Measurements from ENCODE around the gene NINJ2.

The NINJ2 gene

DNA sequence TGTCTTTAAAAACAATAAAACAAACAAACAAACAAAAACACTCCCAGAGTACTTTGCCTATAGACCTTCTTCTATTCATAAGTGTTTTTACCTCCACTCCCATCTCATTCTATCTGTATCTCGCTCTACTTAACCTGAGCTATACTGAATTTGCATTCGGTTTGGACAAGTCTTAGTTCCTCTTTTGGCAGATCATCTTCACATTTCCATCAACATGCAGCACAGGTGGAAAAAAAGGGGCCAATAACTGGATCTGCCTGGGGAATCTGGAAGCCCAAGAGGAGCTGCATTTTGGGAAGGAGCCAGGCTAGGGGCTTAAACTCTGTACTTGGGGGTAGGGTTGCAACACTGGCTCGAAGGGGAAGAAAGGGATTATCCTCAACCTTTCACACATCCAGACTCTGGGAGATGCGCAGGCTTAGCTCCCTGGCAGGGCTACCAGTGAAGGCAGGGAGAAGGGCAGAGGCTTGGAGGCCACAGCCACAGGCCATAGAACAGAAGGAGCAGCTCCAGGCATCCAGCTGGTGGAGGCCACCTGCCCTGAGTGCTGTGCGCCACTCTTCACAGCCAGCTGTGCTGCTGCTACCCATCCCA is 4.1 kb downstream of the NINJ2 start:
- H3K27ac ChIP-seq = no peak overlapping the region
- TF ChIP-seq, protein P1, sequence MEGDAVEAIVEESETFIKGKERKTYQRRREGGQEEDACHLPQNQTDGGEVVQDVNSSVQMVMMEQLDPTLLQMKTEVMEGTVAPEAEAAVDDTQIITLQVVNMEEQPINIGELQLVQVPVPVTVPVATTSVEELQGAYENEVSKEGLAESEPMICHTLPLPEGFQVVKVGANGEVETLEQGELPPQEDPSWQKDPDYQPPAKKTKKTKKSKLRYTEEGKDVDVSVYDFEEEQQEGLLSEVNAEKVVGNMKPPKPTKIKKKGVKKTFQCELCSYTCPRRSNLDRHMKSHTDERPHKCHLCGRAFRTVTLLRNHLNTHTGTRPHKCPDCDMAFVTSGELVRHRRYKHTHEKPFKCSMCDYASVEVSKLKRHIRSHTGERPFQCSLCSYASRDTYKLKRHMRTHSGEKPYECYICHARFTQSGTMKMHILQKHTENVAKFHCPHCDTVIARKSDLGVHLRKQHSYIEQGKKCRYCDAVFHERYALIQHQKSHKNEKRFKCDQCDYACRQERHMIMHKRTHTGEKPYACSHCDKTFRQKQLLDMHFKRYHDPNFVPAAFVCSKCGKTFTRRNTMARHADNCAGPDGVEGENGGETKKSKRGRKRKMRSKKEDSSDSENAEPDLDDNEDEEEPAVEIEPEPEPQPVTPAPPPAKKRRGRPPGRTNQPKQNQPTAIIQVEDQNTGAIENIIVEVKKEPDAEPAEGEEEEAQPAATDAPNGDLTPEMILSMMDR (conservative IDR thresholded peaks at IDR 0.05) = no peak
- no peak for TF ChIP-seq ZFX (IDR thresholded peaks at IDR 0.05)

DNA sequence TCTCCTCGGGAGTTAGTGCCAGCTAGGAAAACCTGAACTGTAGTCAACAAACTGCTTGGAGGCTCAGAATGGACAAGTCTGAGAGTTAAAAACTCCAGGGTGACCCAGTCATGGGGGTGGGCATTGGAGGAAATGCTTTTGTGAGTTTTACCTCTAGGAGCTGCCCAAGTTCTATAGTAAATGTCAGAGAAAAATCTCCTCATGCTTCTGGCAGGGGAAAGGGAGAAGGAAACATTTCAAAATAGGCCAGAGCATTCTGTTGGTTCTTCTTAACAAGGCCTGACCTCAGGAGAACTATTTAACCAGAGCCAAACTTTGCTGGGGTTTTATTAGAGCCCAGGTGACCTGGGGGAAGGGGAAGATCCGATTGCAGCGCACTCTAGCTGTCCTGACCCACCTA is 12.3 kb downstream of the NINJ2 start:
- TF ChIP-seq, protein P1 (conservative IDR thresholded peaks at IDR 0.05) = no peak
- no peak for TF ChIP-seq ZFX (IDR thresholded peaks at IDR 0.05)
- H3K27ac ChIP-seq = no peak overlapping the region

GRCh38 chr12:647385-648085 is 15.7 kb downstream of the NINJ2 start:
- TF ChIP-seq ZFX (IDR thresholded peaks at IDR 0.05) = no peak
- TF ChIP-seq, protein P1 (conservative IDR thresholded peaks at IDR 0.05) = no peak
- no peak overlapping the region for H3K27ac ChIP-seq

GRCh38 chr12:646442-647384 is 16.5 kb downstream of the NINJ2 start:
- H3K27ac ChIP-seq = no peak overlapping the region

GRCh38 chr12:645563-646071 is 17.6 kb downstream of the NINJ2 start:
- no peak for TF ChIP-seq ZFX (IDR thresholded peaks at IDR 0.05)
- TF ChIP-seq, protein P1 (conservative IDR thresholded peaks at IDR 0.05) = no peak
- H3K27ac ChIP-seq = no peak overlapping the region

More at GRCh38 chr12:646442-647384, 16.5 kb downstream of the NINJ2 start:
- TF ChIP-seq, protein P1 (conservative IDR thresholded peaks at IDR 0.05) = no peak
- TF ChIP-seq ZFX (IDR thresholded peaks at IDR 0.05) = no peak

GRCh38 chr12:644818-645552 is 18.3 kb downstream of the NINJ2 start:
- no peak overlapping the region for H3K27ac ChIP-seq
- no peak for TF ChIP-seq ZFX (IDR thresholded peaks at IDR 0.05)
- TF ChIP-seq, protein P1 (conservative IDR thresholded peaks at IDR 0.05) = no peak
